ENCODE measurements around the gene ANK3.

ANK3 gene

DNA sequence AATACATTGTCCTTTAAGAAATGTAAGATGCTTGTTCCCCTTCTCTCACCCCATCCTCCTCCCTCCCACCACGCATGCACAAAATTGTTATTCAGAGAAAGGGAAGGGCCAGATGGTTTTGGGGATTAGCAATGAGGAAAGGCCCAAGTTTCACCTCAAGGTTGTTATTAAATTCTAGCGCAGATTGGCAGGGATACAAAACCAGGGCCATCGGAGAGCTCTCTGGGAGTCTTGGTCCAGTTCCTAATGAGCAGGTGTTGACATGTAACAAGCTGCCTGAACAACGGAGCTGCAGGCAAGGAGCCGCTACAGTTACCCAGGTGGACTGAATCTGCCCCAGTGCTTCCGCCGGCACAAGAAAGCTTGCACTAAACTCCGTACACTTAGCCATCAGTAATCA is 9.7 kb upstream of the ANK3 start:
- H3K27ac Mint-ChIP-seq: no peak overlapping the region

DNA sequence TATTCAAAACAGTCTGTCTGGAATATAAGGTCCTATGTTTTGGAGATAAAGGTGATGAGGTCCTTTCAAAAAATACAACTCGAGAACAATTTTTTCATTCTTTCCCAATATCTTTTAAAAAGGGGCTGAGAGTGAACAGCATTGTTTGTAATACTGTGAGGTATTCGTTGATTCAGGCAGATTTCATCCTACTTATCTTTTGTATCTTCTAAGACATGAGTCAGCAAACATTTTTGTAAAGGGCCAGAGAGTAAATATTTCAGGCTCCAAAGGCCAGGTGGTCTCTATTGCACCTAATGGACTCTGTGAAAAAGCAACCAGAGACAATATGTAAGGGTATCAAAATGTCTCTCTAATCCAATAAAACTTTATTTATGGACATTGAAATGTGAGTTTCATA is 8.1 kb upstream of the ANK3 start:
- Mint-ChIP-seq H3K27ac (no peak overlapping the region), H3K27me3 (ENCODE audit: low read depth) (peaks cover 3% of the 10 kb centered on the region), H3K4me1 (peaks cover 17% of the 10 kb centered on the region), H3K36me3 (ENCODE audit: low read depth) (no peaks in the 10 kb centered on the region), H3K4me3 (no peak overlapping the region), H3K9me3 (no peaks in the 10 kb centered on the region)
- no peak for TF ChIP-seq CTCF (IDR thresholded peaks at IDR 0.05; ENCODE audit: unreplicated experiment in 3 of 3)

More for the DNA sequence above, 9.7 kb upstream of the ANK3 start:
- Mint-ChIP-seq H3K4me1 (peaks cover 17% of the 10 kb centered on the region), H3K4me3 (no peak overlapping the region), H3K27me3 (ENCODE audit: low read depth) (peaks cover 3% of the 10 kb centered on the region), H3K9me3 (no peaks in the 10 kb centered on the region), H3K36me3 (ENCODE audit: low read depth) (no peaks in the 10 kb centered on the region)
- no peak for TF ChIP-seq CTCF (IDR thresholded peaks at IDR 0.05; ENCODE audit: unreplicated experiment in 3 of 3)

- no peaks in the 10 kb centered on the region for H3K27me3 Mint-ChIP-seq (ENCODE audit: low read depth)
- no peaks in the 10 kb centered on the region for H3K9me3 Mint-ChIP-seq
- H3K4me3 Mint-ChIP-seq: no peak overlapping the region
- TF ChIP-seq CTCF (IDR thresholded peaks at IDR 0.05; ENCODE audit: unreplicated experiment in 3 of 3): no peak
- H3K4me1 Mint-ChIP-seq: peaks cover 19% of the 10 kb centered on the region
- H3K27ac Mint-ChIP-seq: peak overlapping the region in 2 of 3 experiments; percentile 27 to 67
- no peaks in the 10 kb centered on the region for H3K36me3 Mint-ChIP-seq (ENCODE audit: low read depth)
These were observed 7.1 kb upstream of the ANK3 start for GRCh38 chr10:60396766-60397165.

GRCh38 chr10:60395711-60396110 is 6.0 kb upstream of the ANK3 start:
- H3K27ac Mint-ChIP-seq: no peak overlapping the region
- H3K27me3 Mint-ChIP-seq (ENCODE audit: low read depth): no peaks in the 10 kb centered on the region
- H3K4me3 Mint-ChIP-seq: no peak overlapping the region
- no peak for TF ChIP-seq CTCF (IDR thresholded peaks at IDR 0.05; ENCODE audit: unreplicated experiment in 3 of 3)
- no peaks in the 10 kb centered on the region for H3K9me3 Mint-ChIP-seq
- no peaks in the 10 kb centered on the region for H3K36me3 Mint-ChIP-seq (ENCODE audit: low read depth)
- peaks cover 22% of the 10 kb centered on the region for H3K4me1 Mint-ChIP-seq

GRCh38 chr10:60394446-60394845 is 4.8 kb upstream of the ANK3 start:
- Mint-ChIP-seq H3K27me3 (ENCODE audit: low read depth) (no peaks in the 10 kb centered on the region), H3K27ac (no peak overlapping the region), H3K36me3 (ENCODE audit: low read depth) (no peaks in the 10 kb centered on the region), H3K9me3 (no peaks in the 10 kb centered on the region), H3K4me1 (peaks cover 31% of the 10 kb centered on the region), H3K4me3 (no peak overlapping the region)
- TF ChIP-seq CTCF (IDR thresholded peaks at IDR 0.05; ENCODE audit: unreplicated experiment in 3 of 3): no peak

GRCh38 chr10:60390224-60390626 is 550 bp upstream of the ANK3 start:
- H3K36me3 Mint-ChIP-seq (ENCODE audit: low read depth): no peaks in the 10 kb centered on the region
- H3K4me3 Mint-ChIP-seq: peak overlapping the region in 1 of 3 experiments; percentile 78
- H3K4me1 Mint-ChIP-seq: peaks cover 22% of the 10 kb centered on the region
- H3K27ac Mint-ChIP-seq: peak overlapping the region in 2 of 3 experiments; percentile 40 to 68
- no peak for TF ChIP-seq CTCF (IDR thresholded peaks at IDR 0.05; ENCODE audit: unreplicated experiment in 3 of 3)
- H3K27me3 Mint-ChIP-seq (ENCODE audit: low read depth): no peaks in the 10 kb centered on the region
- no peaks in the 10 kb centered on the region for H3K9me3 Mint-ChIP-seq

Measured in nephron (organoid).